HG03575 (cell line): ENCODE measurements around the gene ANKRD44.
"Not testable (repeated sequence)": the region's sequence is repeated elsewhere in the genome, so short reads cannot be mapped to it uniquely, and the experiment has no call there.

ENCODE experiments used
- ATAC-seq: cut with Tn5 transposase; IDR thresholded peaks from one replicate; pipeline ENCODE4 v1.9.1; 2021; ENCODE audit not compliant: unreplicated experiment, insufficient number of reproducible peaks, low FRiP score; ENCODE audit errors: extremely low read depth

ANKRD44 gene

DNA sequence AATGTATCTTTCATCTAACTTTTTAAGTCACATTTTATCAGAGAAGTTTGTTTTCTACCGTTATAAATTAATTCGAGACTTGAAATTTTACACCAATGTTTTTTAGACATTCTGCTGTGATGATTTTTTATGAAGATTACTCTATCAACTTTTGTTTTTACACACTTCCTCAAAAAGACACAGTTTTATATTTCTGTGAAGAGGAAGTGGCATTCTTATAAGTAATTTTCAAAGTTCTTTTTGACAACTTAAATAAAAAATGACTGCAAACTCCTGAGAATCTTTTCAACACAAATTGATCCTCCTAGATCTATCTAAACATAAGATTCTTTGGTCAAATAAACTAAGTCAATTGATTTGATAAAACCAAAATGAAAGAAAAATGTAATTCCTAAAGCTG is 13.7 kb downstream of the ANKRD44 start:
- no peak for ATAC-seq

GRCh38 chr2:197294260-197294659 is 16.3 kb downstream of the ANKRD44 start:
- ATAC-seq = no peak

- no peak for ATAC-seq
Observed at GRCh38 chr2:197293252-197294007, 17.1 kb downstream of the ANKRD44 start.

- ATAC-seq = no peak
Observed at GRCh38 chr2:197292619-197293018, 18.0 kb downstream of the ANKRD44 start.

DNA sequence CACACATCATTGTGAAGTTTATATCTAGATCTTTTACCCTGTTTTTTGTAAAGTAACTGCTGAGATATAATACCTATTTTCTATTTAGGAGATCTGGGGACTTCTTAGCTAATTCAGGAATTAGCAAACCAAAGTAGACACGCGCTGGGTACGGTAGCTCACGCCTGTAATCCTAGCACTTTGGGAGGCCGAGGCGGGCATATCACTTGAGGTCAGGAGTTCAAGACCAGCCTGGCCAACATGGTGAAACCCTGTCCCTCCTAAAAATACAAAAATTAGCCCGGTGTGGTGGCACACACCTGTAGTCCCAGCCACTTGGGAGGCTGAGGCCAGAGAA is 23.0 kb downstream of the ANKRD44 start:
- not testable (repeated sequence) for ATAC-seq

DNA sequence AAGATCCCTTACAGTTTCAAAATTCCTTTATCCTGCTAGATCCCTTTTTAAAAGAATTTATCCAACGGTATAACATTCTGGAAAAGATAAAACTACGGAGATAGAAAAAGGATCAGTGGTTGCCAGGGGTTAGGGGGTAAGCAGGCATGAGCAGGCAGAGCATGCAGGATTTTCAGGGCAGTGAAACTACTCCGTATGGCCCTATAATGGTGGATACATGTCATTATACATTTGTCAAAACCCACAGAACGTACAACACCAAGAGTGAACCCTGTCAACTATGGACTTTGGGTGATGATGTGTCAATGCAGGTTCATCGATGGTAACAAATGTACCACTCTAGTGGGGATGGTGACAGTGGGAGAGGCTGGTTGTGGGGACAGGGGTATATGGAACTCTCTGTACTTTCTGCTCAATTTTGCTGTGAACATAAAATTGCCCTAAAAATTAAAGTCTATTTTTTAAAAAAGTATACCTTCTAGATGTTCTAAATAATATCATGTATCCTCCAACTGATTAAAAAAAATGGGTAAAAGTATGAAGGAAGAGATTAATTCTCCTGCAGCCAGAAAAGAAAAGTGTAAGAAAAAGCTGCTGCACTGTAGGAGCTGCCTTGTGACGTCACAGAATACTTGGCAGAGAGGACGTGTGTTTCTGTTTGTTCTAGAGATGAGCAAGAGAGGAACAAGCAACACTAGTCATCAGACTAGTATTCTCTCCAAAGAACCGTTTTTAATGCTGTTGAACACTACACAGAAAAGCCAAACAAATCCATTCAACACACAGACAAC is 23.6 kb downstream of the ANKRD44 start:
- ATAC-seq = peak; percentile 77

- no peak for ATAC-seq
Observed at GRCh38 chr2:197285361-197285760, 25.2 kb downstream of the ANKRD44 start.

DNA sequence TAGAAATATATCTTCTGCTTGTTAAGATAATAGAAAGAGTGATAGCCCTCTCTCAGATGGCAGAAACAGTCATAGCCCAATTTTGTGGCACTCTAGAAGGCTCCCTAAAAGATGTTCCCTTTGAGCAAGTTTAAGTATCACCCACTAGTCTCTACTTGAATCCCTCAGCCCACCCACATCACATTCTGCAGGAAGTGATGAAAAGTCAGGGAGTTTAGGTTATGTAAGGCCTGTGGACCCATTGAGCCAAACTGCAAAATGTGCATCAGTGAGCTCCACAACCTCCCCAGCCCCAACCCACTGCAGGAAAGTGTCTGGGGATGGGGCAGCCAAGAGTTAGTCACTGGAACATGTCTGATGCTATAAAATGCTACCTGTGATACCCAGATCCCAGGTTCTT is 25.6 kb downstream of the ANKRD44 start:
- ATAC-seq = no peak

- ATAC-seq = no peak
Observed at GRCh38 chr2:197281421-197281820, 29.2 kb downstream of the ANKRD44 start.

DNA sequence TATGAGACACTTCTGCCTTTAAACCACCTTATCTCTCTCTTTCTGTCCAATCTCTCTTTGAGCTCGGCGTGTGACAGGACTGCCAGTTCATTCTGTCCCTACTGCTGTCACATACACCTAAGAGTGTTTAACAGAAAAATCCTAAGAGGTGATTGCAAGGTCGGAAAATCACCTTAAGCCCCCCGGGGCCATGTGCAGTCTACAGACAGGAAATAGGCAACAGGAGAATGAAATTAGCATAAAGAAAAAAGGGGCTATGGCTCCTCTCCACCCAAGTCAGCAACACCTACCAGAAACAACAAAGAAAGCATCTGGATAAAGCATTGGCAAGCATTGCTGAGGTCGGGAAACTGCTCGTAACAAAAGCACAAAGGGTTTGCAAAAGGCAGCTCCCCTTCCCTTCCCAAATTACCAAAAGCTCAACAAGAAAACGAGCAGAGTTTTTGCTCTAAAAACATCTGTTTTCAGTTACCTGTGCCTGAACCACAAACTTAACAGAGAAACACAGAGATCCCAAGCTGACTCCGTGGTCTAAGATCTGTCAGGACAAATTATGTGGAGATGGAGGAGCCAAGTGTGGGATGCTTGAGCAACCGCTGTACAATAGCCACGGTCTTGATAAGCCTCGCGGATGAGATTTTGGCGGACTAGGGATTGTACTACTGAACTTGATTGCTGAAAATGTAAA is 30.4 kb downstream of the ANKRD44 start:
- no peak for ATAC-seq

GRCh38 chr2:197278799-197279763 is 31.5 kb downstream of the ANKRD44 start:
- no peak for ATAC-seq

GRCh38 chr2:197277794-197278193 is 32.8 kb downstream of the ANKRD44 start:
- ATAC-seq = no peak

DNA sequence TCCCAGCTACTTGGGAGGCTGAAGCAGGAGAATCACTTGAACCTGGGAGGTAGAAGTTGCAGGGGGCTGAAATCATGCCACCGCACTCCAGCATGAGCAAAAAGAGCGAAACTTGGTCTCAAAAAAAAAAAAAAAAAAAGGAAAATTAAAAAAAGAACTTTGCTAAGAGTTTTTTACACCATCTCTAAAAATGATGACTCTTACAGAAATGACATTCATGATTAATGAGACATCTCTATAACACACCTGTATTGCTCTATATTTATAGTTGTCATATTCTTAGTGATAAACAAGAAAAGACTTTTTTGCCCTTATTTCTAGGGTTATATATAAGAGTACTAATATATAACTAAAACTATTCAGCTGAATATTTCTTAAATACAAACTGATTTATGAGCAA is 34.4 kb downstream of the ANKRD44 start:
- no peak for ATAC-seq

GRCh38 chr2:197274937-197275336 is 35.6 kb downstream of the ANKRD44 start:
- no peak for ATAC-seq

DNA sequence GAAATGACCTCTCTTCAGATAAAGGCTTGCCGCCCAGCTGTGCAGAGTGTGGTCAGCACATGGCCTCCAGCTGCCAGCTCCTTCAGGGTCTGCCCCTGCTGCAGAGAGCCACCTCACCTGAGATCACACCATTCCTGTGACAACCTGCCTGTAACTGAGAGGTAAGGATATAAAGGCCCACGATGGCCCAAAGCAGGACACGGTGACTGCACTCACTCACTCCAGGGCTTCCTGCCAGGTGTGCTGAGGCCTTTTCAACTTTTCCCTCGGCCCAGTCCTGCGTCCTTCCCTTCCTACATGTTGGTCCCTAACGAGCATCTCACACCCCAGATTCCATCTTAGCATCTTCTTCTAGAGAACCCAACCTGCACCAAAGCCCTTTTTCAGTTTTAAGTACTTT is 36.2 kb downstream of the ANKRD44 start:
- ATAC-seq = no peak

GRCh38 chr2:197273485-197273884 is 37.1 kb downstream of the ANKRD44 start:
- no peak for ATAC-seq

DNA sequence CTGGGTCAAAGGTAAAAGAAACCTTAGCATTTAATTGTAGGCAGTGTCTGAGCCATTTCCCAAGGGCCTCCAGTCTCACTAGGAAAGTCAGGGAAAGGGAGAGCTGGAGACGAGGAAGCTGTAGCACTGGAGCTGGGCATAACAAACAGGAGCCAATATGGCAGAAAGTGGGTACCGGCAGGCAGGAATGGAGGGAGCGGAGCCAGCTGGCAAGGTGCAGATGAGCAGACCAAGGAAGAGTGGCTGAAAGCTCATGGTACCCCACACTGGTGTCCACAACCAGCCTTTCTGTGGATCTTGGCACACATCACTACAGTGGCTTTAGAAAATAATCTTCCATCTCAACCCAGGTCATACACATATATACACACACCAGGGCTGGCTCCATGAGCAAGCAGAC is 40.0 kb downstream of the ANKRD44 start:
- ATAC-seq = no peak

DNA sequence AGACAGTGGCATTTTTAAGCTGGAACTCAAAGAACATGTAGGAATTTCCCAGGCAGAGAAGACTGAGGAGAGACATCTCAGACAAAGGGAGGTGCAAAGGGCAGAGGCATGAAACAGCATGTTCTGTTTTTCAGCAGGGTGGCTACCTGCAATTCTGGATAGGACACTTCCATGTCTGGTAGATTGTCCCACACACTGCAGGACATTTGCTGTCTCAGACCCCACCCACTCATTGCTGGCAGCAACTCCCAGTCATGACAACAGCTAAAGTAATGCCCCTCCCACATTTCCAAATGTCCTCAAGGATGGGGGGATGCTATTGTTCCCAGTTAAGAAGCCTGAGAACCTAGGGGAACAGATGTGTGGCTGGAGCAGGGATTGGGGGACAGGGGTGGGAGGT is 40.8 kb downstream of the ANKRD44 start:
- no peak for ATAC-seq
